ENCODE measurements around the gene FAM181A.

The FAM181A gene

GRCh38 chr14:93888995-93889394, 38.1 kb upstream of the FAM181A start:
- Histone ChIP-seq H3K27ac (replicated peaks) (no peak overlapping the region), H3K4me3 (replicated peaks; ENCODE audit: insufficient read depth, low read length) (no peak overlapping the region), H3K27me3 (ENCODE audit: insufficient read depth, poor library complexity, severe bottlenecking) (peaks cover 16% of the 10 kb centered on the region)
- no peak for DNase-seq (ENCODE audit: low read depth in 1 of 2, low spot score in 1 of 2)
- TF ChIP-seq SPI1 (IDR thresholded peaks at IDR 0.05; ENCODE audit: borderline replicate concordance, low read depth) (no peak), GABPA (IDR thresholded peaks at IDR 0.05; ENCODE audit: low read depth) (no peak), POLR2AphosphoS5 (IDR thresholded peaks at IDR 0.05; ENCODE audit: low read depth) (no peak), CTCF (IDR thresholded peaks at IDR 0.05; ENCODE audit: insufficient read depth, low read length) (no peak), REST (IDR thresholded peaks at IDR 0.05; ENCODE audit: insufficient replicate concordance, low read depth) (no peak)

- H3K27ac ChIP-seq (replicated peaks): no peak overlapping the region
- DNase-seq (ENCODE audit: low read depth in 1 of 2, low spot score in 1 of 2): no peak
- H3K27me3 ChIP-seq (ENCODE audit: insufficient read depth, poor library complexity, severe bottlenecking): peaks cover 16% of the 10 kb centered on the region
- no peak for TF ChIP-seq CTCF (IDR thresholded peaks at IDR 0.05; ENCODE audit: insufficient read depth, low read length)
- no peak for TF ChIP-seq POLR2AphosphoS5 (IDR thresholded peaks at IDR 0.05; ENCODE audit: low read depth)
- no peak for TF ChIP-seq SPI1 (IDR thresholded peaks at IDR 0.05; ENCODE audit: borderline replicate concordance, low read depth)
- no peak for TF ChIP-seq REST (IDR thresholded peaks at IDR 0.05; ENCODE audit: insufficient replicate concordance, low read depth)
- no peak for TF ChIP-seq GABPA (IDR thresholded peaks at IDR 0.05; ENCODE audit: low read depth)
- no peak overlapping the region for H3K4me3 ChIP-seq (replicated peaks; ENCODE audit: insufficient read depth, low read length)
Observed at GRCh38 chr14:93889739-93890483, 37.2 kb upstream of the FAM181A start.

- no peak for TF ChIP-seq GABPA (IDR thresholded peaks at IDR 0.05; ENCODE audit: low read depth)
- no peak for TF ChIP-seq CTCF (IDR thresholded peaks at IDR 0.05; ENCODE audit: insufficient read depth, low read length)
- no peak for TF ChIP-seq POLR2AphosphoS5 (IDR thresholded peaks at IDR 0.05; ENCODE audit: low read depth)
- DNase-seq (ENCODE audit: low read depth in 1 of 2, low spot score in 1 of 2): no peak
- peaks cover 11% of the 10 kb centered on the region for H3K27me3 ChIP-seq (ENCODE audit: insufficient read depth, poor library complexity, severe bottlenecking)
- H3K27ac ChIP-seq (replicated peaks): no peak overlapping the region
- no peak overlapping the region for H3K4me3 ChIP-seq (replicated peaks; ENCODE audit: insufficient read depth, low read length)
Observed at GRCh38 chr14:93891756-93892504, 35.2 kb upstream of the FAM181A start.
